SK-N-SH (cell line): Measurements from ENCODE around the gene TRIM47. TPM values are rescaled to one million over a fixed set of nuclear protein-coding genes. Genes with fewer than 3 reads are reported as not detected.

Source experiments
- EP300 ChIP-seq, 2 experiments: IDR thresholded peaks; 2 replicates each; pipeline versions ENCODE4 v1.4.0 to v1.6.1; 2012; ENCODE audit warnings: borderline replicate concordance in 1 of 2, low read depth in 1 of 2, low read length in 1 of 2
- EZH2phosphoT487 ChIP-seq: fragments of 200-600 bp; sonication (generic); IDR thresholded peaks from 2 replicates; pipeline ENCODE4 v1.6.1; 2017; ENCODE audit warnings: low read depth, mixed run types, mild to moderate bottlenecking, antibody characterized with exemption, moderate library complexity, borderline replicate concordance
- IRF3 ChIP-seq: fragments of 150-350 bp; IDR thresholded peaks from 2 replicates; pipeline ENCODE4 v1.6.1; 2016; ENCODE audit warnings: mild to moderate bottlenecking, low read depth, low read length
- MXI1 ChIP-seq: IDR thresholded peaks from 2 replicates; pipeline ENCODE4 v1.6.1; 2012; ENCODE audit warnings: mild to moderate bottlenecking, low read depth, low read length, improper control_type of control experiment
- POLR2AphosphoS5 ChIP-seq: IDR thresholded peaks from 2 replicates; pipeline ENCODE4 v1.6.1; 2012; ENCODE audit warnings: low read depth, low read length
- SIN3A ChIP-seq: IDR thresholded peaks from 2 replicates; pipeline ENCODE4 v1.6.1; 2012; ENCODE audit warnings: low read depth, mild to moderate bottlenecking, low read length, moderate library complexity, borderline replicate concordance
- TEAD4 ChIP-seq: IDR thresholded peaks from 2 replicates; pipeline ENCODE4 v1.4.0; 2012; ENCODE audit warnings: mild to moderate bottlenecking, borderline replicate concordance; ENCODE audit not compliant: insufficient read depth
- USF1 ChIP-seq: IDR thresholded peaks from 2 replicates; pipeline ENCODE4 v1.4.0; 2012; ENCODE audit warnings: low read depth, borderline replicate concordance
- polyA plus RNA-seq, 3 experiments: library from polyadenylated mRNA; depleted of rRNA; stranded (reverse); fragments of >200 nt; gene quantifications; 2 replicates each; pipeline ENCODE4 v1.2.3, GENCODE V29; 2012

TRIM47 gene
- polyA plus RNA-seq, 1 of the 3 experiments (the other 2 are of a cell fraction): 5.1 TPM

- TF ChIP-seq TEAD4 (no peak), POLR2AphosphoS5 (no peak), EP300 (IDR thresholded peaks at IDR 0.05; ENCODE audit: borderline replicate concordance in 1 of 2, low read depth in 1 of 2, low read length in 1 of 2) (no peak), IRF3 (no peak), MXI1 (no peak), EZH2phosphoT487 (no peak), USF1 (no peak), SIN3A (no peak)
Measured at GRCh38 chr17:75824666-75825065, 53.7 kb downstream of the TRIM47 start (continued).

Other genes starting within 250 kb of the TRIM47 start
- 0.02 TPM in 1 of 2 replicates, not detected in the other for gene SMIM5, start 245.1 kb downstream of the TRIM47 start, polyA plus RNA-seq (2012; rRNA removed)
- 22.5 and 25.3 TPM in 2 replicates for gene RECQL5, start 211.4 kb downstream of the TRIM47 start, polyA plus RNA-seq (2012; rRNA removed)
- gene SAP30BP, start 211.2 kb downstream of the TRIM47 start, polyA plus RNA-seq (2012; rRNA removed): 145 and 158 TPM in 2 replicates
- 3.6 and 7.0 TPM in 2 replicates for gene ITGB4, start 157.1 kb downstream of the TRIM47 start, polyA plus RNA-seq (2012; rRNA removed)
- gene GALK1, start 113.4 kb downstream of the TRIM47 start, polyA plus RNA-seq (2012; rRNA removed): 36.5 and 39.2 TPM in 2 replicates
- gene UNK, start 93.8 kb downstream of the TRIM47 start, polyA plus RNA-seq (2012; rRNA removed): 19.9 and 24.8 TPM in 2 replicates
- 0.99 and 1.3 TPM in 2 replicates for gene UNC13D, start 34.2 kb downstream of the TRIM47 start, polyA plus RNA-seq (2012; rRNA removed)
- 49.7 and 55.8 TPM in 2 replicates for gene WBP2, start 23.2 kb downstream of the TRIM47 start, polyA plus RNA-seq (2012; rRNA removed)
- gene TRIM65, start 18.4 kb upstream of the TRIM47 start, polyA plus RNA-seq (2012; rRNA removed): 13.1 and 18.1 TPM in 2 replicates
- 62.5 and 93.9 TPM in 2 replicates for gene MRPL38, start 26.3 kb upstream of the TRIM47 start, polyA plus RNA-seq (2012; rRNA removed)
- gene FBF1, start 62.5 kb upstream of the TRIM47 start, polyA plus RNA-seq (2012; rRNA removed): 19.0 and 19.7 TPM in 2 replicates
- gene ACOX1, start 100.6 kb upstream of the TRIM47 start, polyA plus RNA-seq (2012; rRNA removed): 21.5 and 29.7 TPM in 2 replicates
- gene TEN1, start 100.7 kb upstream of the TRIM47 start, polyA plus RNA-seq (2012; rRNA removed): 33.6 and 38.1 TPM in 2 replicates
- 14.6 and 22.1 TPM in 2 replicates for gene CDK3, start 122.3 kb upstream of the TRIM47 start, polyA plus RNA-seq (2012; rRNA removed)
- gene EVPL, start 148.7 kb upstream of the TRIM47 start, polyA plus RNA-seq (2012; rRNA removed): 0.15 and 0.23 TPM in 2 replicates
- gene SRP68, start 193.9 kb upstream of the TRIM47 start, polyA plus RNA-seq (2012; rRNA removed): 76.8 and 81.4 TPM in 2 replicates
- gene GALR2, start 196.2 kb upstream of the TRIM47 start, polyA plus RNA-seq (2012; rRNA removed): 0.05 and 0.08 TPM in 2 replicates
- 0.03 TPM in 1 of 2 replicates, not detected in the other for gene ZACN, start 200.6 kb upstream of the TRIM47 start, polyA plus RNA-seq (2012; rRNA removed)
- 129 and 167 TPM in 2 replicates for gene EXOC7, start 225.2 kb upstream of the TRIM47 start, polyA plus RNA-seq (2012; rRNA removed)